ENCODE data around the gene CORO1C.

Gene CORO1C

DNA sequence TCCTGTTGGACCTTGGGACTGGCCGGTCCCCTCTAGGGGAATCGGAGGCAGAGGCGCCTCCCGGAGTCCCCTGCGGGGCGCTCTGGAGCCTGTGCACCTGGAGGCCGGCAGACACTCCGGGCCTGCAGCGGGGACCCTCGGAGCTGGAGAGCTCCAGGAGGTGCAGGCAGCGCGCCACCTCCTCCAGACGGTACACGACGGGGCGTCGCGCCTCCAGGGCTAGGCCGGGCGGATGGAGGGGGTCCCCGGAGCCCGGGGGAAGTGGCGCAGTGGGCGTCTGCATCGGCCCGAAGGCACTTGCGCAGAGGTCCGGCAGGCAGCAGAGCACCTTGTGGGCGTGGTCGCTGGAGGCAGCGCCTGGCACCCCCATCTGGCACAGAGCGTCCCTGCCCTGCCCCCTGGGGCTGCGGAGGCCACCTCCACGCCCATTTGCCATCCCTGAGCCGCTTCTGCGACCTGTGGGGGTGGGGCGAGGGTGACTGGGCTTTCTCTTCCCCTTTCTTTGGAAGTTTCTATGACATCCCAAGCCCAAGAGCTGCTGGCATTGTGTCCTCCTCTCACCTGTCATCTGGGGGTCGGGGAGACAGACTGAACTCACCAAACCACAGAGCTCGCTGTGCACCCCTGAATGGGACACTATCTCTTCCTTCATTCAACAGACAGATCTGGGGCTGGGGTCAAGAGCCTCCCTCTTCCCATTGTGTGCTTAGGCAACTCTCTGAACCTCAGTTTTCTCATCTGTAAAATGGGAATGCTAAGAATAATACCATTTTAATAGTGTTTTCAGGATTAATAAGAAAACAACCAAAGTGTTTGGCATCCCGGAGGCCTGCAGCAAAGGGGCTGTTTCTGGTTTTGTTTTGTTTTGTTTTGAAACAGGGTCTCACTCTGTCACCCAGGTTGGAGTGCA lies 37.5 kb upstream of the CORO1C start:
- TF ChIP-seq, protein P1, sequence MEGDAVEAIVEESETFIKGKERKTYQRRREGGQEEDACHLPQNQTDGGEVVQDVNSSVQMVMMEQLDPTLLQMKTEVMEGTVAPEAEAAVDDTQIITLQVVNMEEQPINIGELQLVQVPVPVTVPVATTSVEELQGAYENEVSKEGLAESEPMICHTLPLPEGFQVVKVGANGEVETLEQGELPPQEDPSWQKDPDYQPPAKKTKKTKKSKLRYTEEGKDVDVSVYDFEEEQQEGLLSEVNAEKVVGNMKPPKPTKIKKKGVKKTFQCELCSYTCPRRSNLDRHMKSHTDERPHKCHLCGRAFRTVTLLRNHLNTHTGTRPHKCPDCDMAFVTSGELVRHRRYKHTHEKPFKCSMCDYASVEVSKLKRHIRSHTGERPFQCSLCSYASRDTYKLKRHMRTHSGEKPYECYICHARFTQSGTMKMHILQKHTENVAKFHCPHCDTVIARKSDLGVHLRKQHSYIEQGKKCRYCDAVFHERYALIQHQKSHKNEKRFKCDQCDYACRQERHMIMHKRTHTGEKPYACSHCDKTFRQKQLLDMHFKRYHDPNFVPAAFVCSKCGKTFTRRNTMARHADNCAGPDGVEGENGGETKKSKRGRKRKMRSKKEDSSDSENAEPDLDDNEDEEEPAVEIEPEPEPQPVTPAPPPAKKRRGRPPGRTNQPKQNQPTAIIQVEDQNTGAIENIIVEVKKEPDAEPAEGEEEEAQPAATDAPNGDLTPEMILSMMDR (IDR thresholded peaks at IDR 0.05; ENCODE audit: low read depth, low read length), result no peak
- no peaks in the 10 kb centered on the region for H3K27me3 ChIP-seq (ENCODE audit: insufficient read depth, low read depth, severe bottlenecking)
- H3K4me3 ChIP-seq (ENCODE audit: low read depth, low read length), result no peak overlapping the region
- no peak for DNase-seq
- H3K9me3 ChIP-seq (ENCODE audit: severe bottlenecking), result no peaks in the 10 kb centered on the region
- no peaks in the 10 kb centered on the region for H3K36me3 ChIP-seq
- no peak overlapping the region for H3K27ac ChIP-seq

DNA sequence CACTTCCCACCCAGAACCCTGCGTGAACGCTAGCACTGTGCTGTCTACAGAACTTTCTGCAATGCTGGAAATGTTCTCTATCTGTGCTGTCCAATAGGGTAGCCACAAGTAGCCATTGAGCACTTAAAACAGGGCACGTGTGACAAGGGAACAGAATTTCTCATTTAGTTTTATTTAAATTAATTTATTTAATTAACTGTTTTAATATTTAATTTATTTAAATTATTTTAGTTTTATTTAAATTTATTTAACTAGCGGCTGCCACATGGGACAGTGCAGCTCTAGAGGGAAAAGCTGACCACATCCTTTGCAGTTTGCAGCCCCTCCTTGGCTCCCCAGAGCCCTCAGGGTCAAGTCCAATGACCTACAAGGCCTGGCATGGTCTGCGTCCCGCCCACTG lies 35.0 kb upstream of the CORO1C start:
- Histone ChIP-seq H3K9me3 (ENCODE audit: severe bottlenecking) (no peaks in the 10 kb centered on the region), H3K27me3 (ENCODE audit: insufficient read depth, low read depth, severe bottlenecking) (no peaks in the 10 kb centered on the region), H3K36me3 (no peaks in the 10 kb centered on the region), H3K4me3 (ENCODE audit: low read depth, low read length) (no peak overlapping the region), H3K27ac (no peak overlapping the region)
- no peak for DNase-seq
- TF ChIP-seq, protein P1 (IDR thresholded peaks at IDR 0.05; ENCODE audit: low read depth, low read length), result no peak

DNA sequence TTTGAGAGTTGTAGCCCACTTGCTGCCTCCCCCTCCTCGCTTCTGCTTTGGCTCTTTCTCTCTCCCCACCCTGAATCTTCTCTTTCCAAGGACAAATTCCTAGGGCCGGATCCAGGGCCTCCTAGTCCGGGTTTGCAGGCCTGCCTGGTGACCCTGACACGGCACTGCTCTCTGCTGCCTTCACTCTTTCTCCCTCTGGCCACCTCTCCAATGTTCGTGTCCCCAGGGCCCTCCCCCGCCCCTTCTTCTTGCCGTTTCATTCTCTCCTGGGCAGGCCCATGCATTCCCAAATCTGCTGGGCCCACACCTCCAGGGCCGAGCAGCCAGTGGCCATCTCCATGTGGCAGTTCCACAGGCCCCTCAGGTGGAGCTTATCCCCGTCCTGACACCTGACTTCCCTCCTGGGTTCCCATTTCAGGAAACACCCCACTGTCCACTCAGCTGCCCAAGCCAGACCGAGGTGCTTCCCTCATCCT lies 34.0 kb upstream of the CORO1C start:
- DNase-seq, result no peak
- TF ChIP-seq, protein P1 (IDR thresholded peaks at IDR 0.05; ENCODE audit: low read depth, low read length), result no peak
- Histone ChIP-seq H3K9me3 (ENCODE audit: severe bottlenecking) (no peaks in the 10 kb centered on the region), H3K27ac (no peak overlapping the region), H3K36me3 (no peaks in the 10 kb centered on the region), H3K4me3 (ENCODE audit: low read depth, low read length) (no peak overlapping the region), H3K27me3 (ENCODE audit: insufficient read depth, low read depth, severe bottlenecking) (no peaks in the 10 kb centered on the region)

DNA sequence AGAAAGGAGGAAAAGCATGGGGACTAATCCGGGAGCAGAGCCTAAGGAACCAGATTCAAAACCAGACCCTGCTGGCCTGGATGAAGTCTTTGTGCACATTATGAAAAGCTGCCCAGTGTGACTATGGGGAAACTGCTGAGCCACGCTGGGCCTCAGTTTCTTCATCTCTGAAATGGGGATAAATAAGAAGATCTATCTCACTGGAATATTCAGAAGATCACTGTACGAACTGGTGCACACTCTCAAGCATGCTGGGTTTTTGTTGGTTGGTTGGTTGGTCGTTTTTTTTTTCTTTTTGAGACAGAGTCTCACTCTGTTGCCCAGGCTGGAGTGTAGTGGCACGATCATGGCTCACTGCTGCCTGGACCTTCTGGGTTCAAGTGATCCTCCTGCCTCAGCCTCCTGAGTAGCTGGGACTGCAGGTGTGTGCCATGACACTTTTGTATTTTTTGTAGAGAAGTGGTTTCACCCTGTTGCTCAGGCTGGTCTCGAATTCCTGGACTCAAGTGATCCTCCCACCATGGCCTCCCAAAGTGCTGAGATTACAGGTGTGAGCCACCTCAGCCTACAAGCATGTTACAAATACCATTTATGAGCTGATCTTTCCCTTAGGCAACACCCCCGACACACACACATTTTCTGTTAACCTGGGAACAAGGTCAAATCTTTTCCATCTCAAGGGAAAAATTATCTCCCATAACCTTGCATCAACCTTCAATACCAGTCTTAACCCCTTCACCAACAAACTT lies 33.4 kb upstream of the CORO1C start:
- no peak for DNase-seq
- Histone ChIP-seq H3K4me3 (ENCODE audit: low read depth, low read length) (no peak overlapping the region), H3K36me3 (no peaks in the 10 kb centered on the region), H3K27me3 (ENCODE audit: insufficient read depth, low read depth, severe bottlenecking) (no peaks in the 10 kb centered on the region), H3K9me3 (ENCODE audit: severe bottlenecking) (no peaks in the 10 kb centered on the region), H3K27ac (no peak overlapping the region)
- TF ChIP-seq, protein P1 (IDR thresholded peaks at IDR 0.05; ENCODE audit: low read depth, low read length), result no peak

DNA sequence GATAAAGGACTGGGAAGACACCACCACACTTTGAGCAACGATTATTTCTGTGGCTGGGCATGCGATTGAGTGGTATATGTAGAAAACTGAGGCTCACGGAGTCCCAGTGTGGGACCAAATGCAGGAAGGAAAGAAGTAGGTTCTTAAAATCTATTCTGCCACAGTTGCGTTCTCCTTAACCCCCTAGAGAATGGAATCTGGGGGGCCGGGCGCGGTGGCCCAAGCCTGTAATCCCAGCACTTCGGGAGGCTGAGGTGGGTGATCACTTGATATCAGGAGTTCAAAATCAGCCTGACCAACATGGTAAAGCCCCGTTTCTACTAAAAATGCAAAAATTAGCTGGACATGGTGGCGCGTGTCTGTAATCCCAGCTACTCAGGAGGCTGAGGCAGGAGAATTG lies 29.9 kb upstream of the CORO1C start:
- Histone ChIP-seq H3K27ac (no peak overlapping the region), H3K27me3 (ENCODE audit: insufficient read depth, low read depth, severe bottlenecking) (no peaks in the 10 kb centered on the region), H3K36me3 (no peaks in the 10 kb centered on the region), H3K9me3 (ENCODE audit: severe bottlenecking) (no peaks in the 10 kb centered on the region), H3K4me3 (ENCODE audit: low read depth, low read length) (no peak overlapping the region)
- DNase-seq, result no peak
- TF ChIP-seq, protein P1 (IDR thresholded peaks at IDR 0.05; ENCODE audit: low read depth, low read length), result no peak

Measured in WERI-Rb-1 (cell line).